Fibroblast of skin of scalp (primary cell): ENCODE results near the gene ADCY1.

Source experiments
- DNase-seq: peaks from one replicate; pipeline ENCODE4 v3.0.0-alpha.2; 2013

Gene ADCY1

DNA sequence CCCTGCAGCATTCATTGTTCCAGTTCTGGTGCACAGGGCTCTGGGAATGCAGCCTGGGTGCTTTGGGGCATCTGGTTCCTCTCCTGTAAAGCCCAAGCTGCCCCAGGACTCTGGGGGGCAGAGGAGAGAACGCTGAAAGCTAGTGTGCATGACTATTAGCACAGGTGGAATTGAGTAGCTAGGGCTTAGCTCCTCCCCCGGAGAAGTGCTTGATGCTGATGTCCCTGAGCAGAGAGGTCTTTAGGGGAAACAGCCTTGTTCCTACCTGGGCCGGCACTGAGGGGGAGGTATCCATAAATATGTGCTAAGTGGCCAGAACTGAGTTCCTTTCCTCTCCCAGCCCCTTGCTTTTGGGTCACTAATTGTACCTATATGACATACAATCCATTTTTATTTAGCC lies 3.9 kb downstream of the ADCY1 start:
- DNase-seq: no peak

- DNase-seq: no peak
Measured at GRCh38 chr7:45578467-45578866, 4.3 kb downstream of the ADCY1 start.

- DNase-seq: no peak
Measured at GRCh38 chr7:45579391-45579801, 5.2 kb downstream of the ADCY1 start.

- DNase-seq: no peak
Measured at GRCh38 chr7:45580053-45580872, 6.1 kb downstream of the ADCY1 start.

GRCh38 chr7:45581271-45581780 lies 7.2 kb downstream of the ADCY1 start:
- DNase-seq: no peak

GRCh38 chr7:45582136-45582749 lies 8.1 kb downstream of the ADCY1 start:
- DNase-seq: no peak

DNA sequence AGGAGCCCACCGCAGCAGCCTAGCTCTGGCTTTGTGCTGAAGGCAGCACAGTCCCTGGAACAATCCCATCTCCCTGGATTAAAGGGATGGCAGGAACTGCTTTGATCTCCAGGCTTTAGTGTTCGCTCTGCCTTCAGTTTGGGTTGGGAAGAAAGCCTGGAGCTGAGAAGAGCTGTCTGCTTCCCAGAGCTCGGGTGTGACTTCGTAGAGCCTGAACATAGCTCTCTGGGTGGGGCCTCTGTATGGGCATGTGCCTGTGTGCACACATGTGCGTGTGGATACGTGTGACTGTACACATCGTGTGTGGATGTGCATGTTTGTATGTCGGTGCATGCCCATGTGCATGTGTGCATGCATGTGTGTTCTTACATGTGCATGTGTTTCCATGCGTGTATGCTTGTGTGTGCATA lies 8.7 kb downstream of the ADCY1 start:
- no peak for DNase-seq

GRCh38 chr7:45583296-45583695 lies 9.1 kb downstream of the ADCY1 start:
- DNase-seq: no peak

GRCh38 chr7:45584261-45585210 lies 10.4 kb downstream of the ADCY1 start:
- no peak for DNase-seq

DNA sequence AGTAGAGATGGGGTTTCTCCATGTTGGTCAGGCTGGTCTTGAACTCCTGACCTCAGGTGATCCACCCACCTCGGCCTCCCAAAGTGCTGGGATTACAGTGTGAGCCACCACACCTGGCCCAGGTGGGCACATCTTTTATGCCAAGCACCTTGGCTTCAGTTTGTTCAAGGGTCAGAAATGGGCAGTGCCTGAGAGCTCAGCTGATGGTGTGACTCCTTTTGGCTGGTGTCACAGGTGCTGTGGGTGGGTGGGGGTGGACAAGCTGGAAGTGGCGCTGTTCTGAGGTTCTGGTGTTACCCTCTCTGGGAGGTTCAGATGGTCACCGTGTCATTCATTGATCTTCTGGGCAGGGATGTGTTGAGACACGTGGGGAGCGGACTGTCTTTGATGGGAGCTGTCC lies 11.5 kb downstream of the ADCY1 start:
- no peak for DNase-seq

- DNase-seq: no peak
Measured at GRCh38 chr7:45586542-45587520, 12.7 kb downstream of the ADCY1 start.

DNA sequence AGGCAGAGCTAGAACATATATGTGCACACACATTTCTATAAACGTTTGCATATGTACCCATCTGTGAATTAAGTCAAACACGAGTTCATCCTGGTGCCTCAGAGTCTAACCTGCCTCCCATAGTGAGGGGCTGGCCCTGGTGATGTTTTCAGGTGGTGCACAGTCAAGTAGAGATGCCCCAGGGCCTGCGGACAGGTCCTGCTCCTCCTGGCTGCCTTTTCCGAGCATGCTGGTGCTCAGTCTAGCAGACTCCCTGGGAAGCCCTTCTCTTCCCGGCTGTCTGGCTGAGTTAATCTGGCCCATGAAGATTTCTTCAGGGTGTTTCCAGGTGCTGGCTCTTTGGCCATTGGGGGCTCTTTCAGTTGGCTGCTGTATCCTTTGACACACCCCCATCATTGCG lies 14.3 kb downstream of the ADCY1 start:
- DNase-seq: no peak

DNA sequence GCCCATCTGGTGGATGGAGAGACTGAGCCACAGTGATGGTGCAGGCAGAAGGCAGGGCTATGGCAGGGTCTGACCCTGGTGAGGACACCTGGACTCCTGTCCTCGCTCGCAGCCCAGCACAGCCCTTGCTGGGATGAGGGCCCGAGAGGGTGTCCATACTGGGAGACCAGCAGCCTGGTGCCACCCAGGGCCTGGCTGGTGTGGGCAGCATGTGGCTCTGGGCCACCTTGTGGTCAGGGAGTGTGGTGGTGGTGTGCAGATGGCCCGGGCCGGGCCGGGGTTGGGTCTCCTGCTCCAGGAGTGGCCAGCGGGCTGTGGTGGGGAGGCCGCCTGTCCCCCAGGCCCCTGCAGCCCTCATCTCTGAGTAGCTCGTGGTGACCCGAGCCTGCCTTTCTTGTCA lies 14.9 kb downstream of the ADCY1 start:
- no peak for DNase-seq

GRCh38 chr7:45589915-45590678 lies 15.9 kb downstream of the ADCY1 start:
- DNase-seq: no peak

GRCh38 chr7:45590679-45591057 lies 16.5 kb downstream of the ADCY1 start:
- DNase-seq: no peak

DNA sequence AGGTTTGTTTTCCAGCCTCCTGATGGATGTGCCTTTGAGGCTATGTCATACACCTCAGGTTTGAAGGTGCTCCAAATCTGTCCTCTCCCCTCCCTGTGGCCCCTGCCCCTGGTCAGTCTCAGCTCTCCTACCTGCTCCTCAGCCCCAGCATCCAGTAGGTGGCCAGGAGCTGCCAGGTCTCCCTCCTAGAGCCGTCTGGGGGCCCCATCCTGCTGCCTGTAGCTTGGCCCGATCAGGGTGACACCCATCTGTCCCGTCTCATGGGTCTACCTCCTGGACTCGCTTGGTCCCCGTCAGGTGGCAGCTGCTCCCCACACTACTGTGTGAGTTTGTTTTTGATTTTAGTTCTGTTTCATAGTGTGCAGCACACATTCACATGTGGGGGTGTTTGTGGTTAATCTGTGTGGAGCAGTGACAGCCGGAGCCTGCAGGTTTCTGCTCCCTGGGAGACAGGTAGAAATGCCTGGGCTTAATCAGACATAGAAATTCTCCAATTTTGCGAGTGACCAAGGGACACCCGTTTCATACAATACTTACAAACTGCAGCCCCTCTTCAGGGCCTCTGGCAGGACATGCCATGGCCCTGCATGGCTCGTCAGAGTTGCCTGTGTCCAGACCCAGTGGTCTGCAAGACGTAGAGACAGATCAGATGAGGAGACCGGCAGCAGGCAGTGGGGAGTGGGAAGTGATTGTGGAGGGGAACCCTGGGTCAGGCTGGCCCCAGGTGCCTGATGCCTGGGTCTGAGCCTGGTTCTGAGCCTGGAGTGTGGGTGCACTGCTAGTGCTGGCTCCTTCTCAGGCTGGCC lies 17.1 kb downstream of the ADCY1 start:
- no peak for DNase-seq

DNA sequence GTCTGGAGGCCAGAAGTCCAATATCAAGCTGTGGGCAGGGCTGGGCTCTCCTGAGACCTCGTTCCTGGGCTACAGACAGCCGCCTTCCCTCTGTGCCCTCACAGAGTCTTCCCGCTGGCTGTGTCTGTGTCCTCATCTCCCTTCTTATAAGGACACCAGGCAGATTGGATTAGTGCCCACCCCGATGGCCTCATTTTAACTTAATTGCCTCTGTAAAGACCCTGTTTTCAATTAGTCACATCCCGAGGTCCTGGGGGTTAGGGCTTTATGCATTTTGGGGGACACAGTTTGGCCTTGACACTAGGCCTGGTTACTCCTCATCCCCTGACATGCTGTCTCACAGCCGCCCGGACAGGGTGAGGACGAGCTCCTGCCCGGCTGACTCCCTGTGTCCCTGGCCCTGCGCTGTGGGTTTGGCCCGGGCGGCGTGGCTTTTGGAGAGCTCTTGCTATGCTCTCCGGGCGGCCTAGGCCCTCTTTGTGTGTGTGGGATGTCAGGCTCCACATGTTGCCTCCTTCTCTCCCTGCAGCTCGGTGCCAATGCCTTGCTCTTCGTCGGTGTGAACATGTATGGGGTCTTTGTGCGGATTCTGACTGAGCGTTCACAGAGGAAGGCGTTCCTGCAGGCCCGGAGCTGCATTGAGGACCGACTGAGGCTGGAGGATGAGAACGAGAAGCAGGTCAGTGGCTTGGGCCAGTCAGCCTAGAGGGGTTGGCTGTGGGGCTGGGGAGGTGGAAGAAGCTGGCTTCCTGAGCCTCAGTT lies 18.2 kb downstream of the ADCY1 start:
- DNase-seq: no peak

DNA sequence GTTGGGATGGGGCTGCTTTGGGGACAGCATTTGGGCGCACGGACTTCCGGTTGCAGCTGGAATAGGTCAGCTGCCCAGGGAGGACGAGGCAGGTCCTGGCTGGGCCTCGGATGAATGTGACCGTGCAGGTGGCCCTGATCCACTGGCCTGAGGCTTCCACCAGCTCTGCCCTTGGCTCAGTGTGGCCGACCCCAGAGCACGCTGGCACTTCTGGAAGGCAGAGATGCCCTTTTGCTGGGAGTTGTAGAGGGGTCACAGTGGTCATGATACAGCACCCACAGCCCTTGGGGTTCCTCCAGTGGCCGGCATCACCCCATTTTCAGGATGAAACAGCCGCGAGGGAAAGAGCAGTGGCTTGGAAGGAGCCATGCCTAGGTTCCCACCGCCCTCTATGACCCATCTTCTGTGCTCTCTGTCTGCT lies 19.0 kb downstream of the ADCY1 start:
- DNase-seq: no peak

GRCh38 chr7:45593877-45594276 lies 19.7 kb downstream of the ADCY1 start:
- DNase-seq: no peak
